A673 (cell line): ENCODE results near the gene ADGRF1. TPM values are rescaled to one million over a fixed set of nuclear protein-coding genes. Genes with fewer than 3 reads are reported as not detected.
"Not testable (repeated sequence)": the region's sequence is repeated elsewhere in the genome, so short reads cannot be mapped to it uniquely, and the experiment has no call there.

Experiments used
- BruUV-seq: library from RNA; stranded (reverse); fragments of 400-500 nt; replicated peaks from 2 replicates; lab custom pipeline; 2021; lab: Mats Ljungman, UMichigan
- CTCF ChIA-PET: fragments of 300-600 bp; sonication (Branson Sonifier 250); formaldehyde crosslinking; loops from one replicate; lab custom pipeline; 2022; ENCODE audit warnings: antibody characterized with exemption; lab: Charles Lee
- POLR2A ChIA-PET: fragments of 300-600 bp; sonication (Branson Sonifier 250); formaldehyde crosslinking; loops from one replicate; lab custom pipeline; 2022; ENCODE audit warnings: antibody characterized with exemption; ENCODE audit not compliant: low non-redundant PET; lab: Charles Lee
- DNase-seq: peaks from one replicate; pipeline ENCODE4 v3.0.0-alpha.2; 2015; ENCODE audit warnings: low spot score
- H3K27ac ChIP-seq: fragments of 200-600 bp; sonication (generic); 2 replicates; pipeline ENCODE4 v1.5.1; 2016; ENCODE audit warnings: mixed run types, low read depth, mild to moderate bottlenecking, mixed read lengths, antibody characterized with exemption, low read length; ENCODE audit not compliant: poor library complexity, severe bottlenecking
- H3K27me3 ChIP-seq: fragments of 200-600 bp; sonication (generic); replicated peaks from 2 replicates; pipeline ENCODE4 v1.6.1; 2017; ENCODE audit warnings: mixed run types, low read depth, mild to moderate bottlenecking, mixed read lengths, antibody characterized with exemption, low read length; ENCODE audit not compliant: insufficient read depth, poor library complexity
- H3K36me3 ChIP-seq: fragments of 200-600 bp; sonication (generic); 2 replicates; pipeline ENCODE4 v1.6.1; 2016; ENCODE audit warnings: mixed run types, mild to moderate bottlenecking, mixed read lengths, antibody characterized with exemption, low read length; ENCODE audit not compliant: insufficient read depth, poor library complexity, severe bottlenecking
- H3K4me1 ChIP-seq: fragments of 200-600 bp; sonication (generic); 2 replicates; pipeline ENCODE4 v1.6.1; 2017; ENCODE audit warnings: mixed run types, mild to moderate bottlenecking, mixed read lengths, antibody characterized with exemption, low read length; ENCODE audit not compliant: insufficient read depth, poor library complexity, severe bottlenecking
- H3K4me3 ChIP-seq: fragments of 200-600 bp; sonication (generic); 2 replicates; pipeline ENCODE4 v1.5.1; 2016; ENCODE audit warnings: low read depth, mixed run types, mild to moderate bottlenecking, mixed read lengths, low read length; ENCODE audit not compliant: poor library complexity, severe bottlenecking
- H3K9me3 ChIP-seq: fragments of 200-600 bp; sonication (generic); 2 replicates; pipeline ENCODE4 v1.6.1; 2016; ENCODE audit warnings: mixed run types, low read depth, mild to moderate bottlenecking, mixed read lengths, antibody characterized with exemption, low read length; ENCODE audit not compliant: poor library complexity, severe bottlenecking
- EZH2 ChIP-seq: fragments of 200-600 bp; sonication (generic); IDR thresholded peaks from 2 replicates; pipeline ENCODE4 v1.6.1; 2017; ENCODE audit warnings: borderline replicate concordance, low read depth, mild to moderate bottlenecking, mixed read lengths, antibody characterized with exemption, low read length; ENCODE audit not compliant: poor library complexity, severe bottlenecking
- intact Hi-C: fragments of 100-400 bp; cut with micrococcal nuclease; formaldehyde crosslinking; loops from one replicate; pipeline ENCODE4 v1.10.0; 2022; ENCODE audit not compliant: unreplicated experiment
- total RNA-seq: library from RNA; stranded (reverse); gene quantifications from 2 replicates; pipeline ENCODE4 v1.2.3, GENCODE V29; 2021
- TF ChIP-seq, protein P1 (sequence below): fragments of 300-800, 200-600 bp; sonication (generic); conservative IDR thresholded peaks from 2 replicates; pipeline ENCODE4 v1.5.1; 2017; ENCODE audit warnings: low read depth, mild to moderate bottlenecking, antibody characterized with exemption, low read length, moderate library complexity, mixed read lengths

The ADGRF1 gene
- total RNA-seq, 1 experiment from 2014 or later: not detected

DNA sequence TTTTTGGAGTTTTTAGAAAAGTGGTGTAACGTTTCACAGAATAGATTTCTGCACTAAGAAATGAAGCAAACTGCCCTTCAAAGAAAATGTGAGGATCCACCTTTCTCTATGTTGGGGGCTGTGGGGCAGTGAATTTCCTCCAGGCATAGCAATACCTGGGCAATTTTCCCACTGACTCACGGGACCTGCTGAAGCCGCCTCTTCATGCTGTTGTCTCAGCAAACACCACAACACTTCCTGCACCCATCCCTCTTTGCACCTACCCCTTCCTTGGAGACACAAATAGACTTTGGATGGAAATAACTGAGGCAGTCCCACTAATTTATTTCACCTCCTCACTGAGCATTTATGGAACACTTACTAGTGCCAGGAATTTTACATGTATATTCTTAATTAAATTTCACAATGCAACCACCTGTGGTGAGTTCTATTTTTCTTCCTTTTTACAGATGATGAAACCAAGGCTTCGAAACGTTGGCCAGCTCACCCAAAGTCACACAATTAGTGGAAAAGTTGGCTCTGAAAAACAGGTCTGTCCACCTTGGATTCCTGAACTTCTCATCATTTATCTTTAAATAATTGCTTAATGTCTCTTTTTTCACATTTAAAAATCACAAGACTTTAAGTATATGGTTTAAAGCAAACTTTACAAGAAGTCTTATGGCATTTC, 17.2 kb upstream of the ADGRF1 start:
- H3K4me1 ChIP-seq: no peaks in the 10 kb centered on the region
- no TSS peak for BruUV-seq
- CTCF ChIA-PET: no interaction called here
- H3K36me3 ChIP-seq: no peaks in the 10 kb centered on the region
- no peaks in the 10 kb centered on the region for H3K9me3 ChIP-seq
- intact Hi-C loops: no loop called here
- H3K27ac ChIP-seq: no peak overlapping the region
- TF ChIP-seq, protein P1, sequence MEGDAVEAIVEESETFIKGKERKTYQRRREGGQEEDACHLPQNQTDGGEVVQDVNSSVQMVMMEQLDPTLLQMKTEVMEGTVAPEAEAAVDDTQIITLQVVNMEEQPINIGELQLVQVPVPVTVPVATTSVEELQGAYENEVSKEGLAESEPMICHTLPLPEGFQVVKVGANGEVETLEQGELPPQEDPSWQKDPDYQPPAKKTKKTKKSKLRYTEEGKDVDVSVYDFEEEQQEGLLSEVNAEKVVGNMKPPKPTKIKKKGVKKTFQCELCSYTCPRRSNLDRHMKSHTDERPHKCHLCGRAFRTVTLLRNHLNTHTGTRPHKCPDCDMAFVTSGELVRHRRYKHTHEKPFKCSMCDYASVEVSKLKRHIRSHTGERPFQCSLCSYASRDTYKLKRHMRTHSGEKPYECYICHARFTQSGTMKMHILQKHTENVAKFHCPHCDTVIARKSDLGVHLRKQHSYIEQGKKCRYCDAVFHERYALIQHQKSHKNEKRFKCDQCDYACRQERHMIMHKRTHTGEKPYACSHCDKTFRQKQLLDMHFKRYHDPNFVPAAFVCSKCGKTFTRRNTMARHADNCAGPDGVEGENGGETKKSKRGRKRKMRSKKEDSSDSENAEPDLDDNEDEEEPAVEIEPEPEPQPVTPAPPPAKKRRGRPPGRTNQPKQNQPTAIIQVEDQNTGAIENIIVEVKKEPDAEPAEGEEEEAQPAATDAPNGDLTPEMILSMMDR: no peak
- no peak for TF ChIP-seq EZH2
- DNase-seq: no peak
- POLR2A ChIA-PET: no interaction called here
- no peak overlapping the region for H3K4me3 ChIP-seq
- no peaks in the 10 kb centered on the region for H3K27me3 ChIP-seq

DNA sequence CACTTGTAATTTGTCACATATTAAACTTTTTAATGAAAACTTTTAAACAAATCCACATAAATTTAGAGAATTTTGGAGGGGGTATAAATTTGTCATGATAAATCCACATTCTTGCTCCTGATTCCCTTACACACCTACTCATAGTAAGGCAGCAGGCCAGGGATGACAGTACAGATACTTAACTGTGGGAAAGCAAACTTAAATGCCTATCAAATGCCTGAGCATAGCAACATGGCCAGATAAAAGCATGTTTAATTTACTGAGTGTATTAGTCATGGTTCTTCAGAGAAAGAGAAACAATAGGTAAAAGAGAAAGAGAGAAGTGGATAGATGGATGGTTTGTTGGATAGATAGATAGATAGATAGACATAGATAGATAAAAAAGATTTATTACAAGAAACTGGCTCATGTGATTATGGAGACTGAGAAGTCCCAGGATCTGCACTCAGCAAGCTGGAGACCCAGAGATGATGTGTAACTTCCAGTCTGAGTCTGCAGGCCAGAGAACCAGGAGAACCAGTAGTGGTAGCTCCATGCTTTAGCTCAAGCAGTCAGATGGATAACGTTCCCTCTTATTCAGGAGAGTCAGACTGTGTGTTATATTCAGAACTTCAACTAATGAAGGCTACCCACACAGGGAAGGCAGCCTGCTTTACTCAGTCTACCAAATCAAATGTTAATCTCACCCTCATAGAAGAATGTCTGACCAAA, 15.9 kb upstream of the ADGRF1 start:
- CTCF ChIA-PET: no interaction called here
- intact Hi-C loops: no loop called here
- H3K4me3 ChIP-seq: no peak overlapping the region
- no peak for DNase-seq
- H3K4me1 ChIP-seq: no peaks in the 10 kb centered on the region
- no TSS peak for BruUV-seq
- H3K9me3 ChIP-seq: no peaks in the 10 kb centered on the region
- no peak overlapping the region for H3K27ac ChIP-seq
- TF ChIP-seq, protein P1: no peak
- TF ChIP-seq EZH2: no peak
- H3K27me3 ChIP-seq: no peaks in the 10 kb centered on the region
- POLR2A ChIA-PET: no interaction called here
- H3K36me3 ChIP-seq: no peaks in the 10 kb centered on the region

- TF ChIP-seq EZH2: no peak
- TF ChIP-seq, protein P1: no peak
- CTCF ChIA-PET: no interaction called here
- no TSS peak for BruUV-seq
Observed at GRCh38 chr6:47056832-47057231, 14.7 kb upstream of the ADGRF1 start.

GRCh38 chr6:47054302-47054701, 12.2 kb upstream of the ADGRF1 start:
- CTCF ChIA-PET, intact Hi-C loops, H3K27me3 ChIP-seq, H3K36me3 ChIP-seq, H3K4me1 ChIP-seq, POLR2A ChIA-PET, BruUV-seq, H3K4me3 ChIP-seq, H3K27ac ChIP-seq, DNase-seq, H3K9me3 ChIP-seq: not testable (repeated sequence)

More at GRCh38 chr6:47056832-47057231, 14.7 kb upstream of the ADGRF1 start:
- no peak for DNase-seq
- intact Hi-C loops: no loop called here
- Histone ChIP-seq H3K9me3 (no peaks in the 10 kb centered on the region), H3K36me3 (no peaks in the 10 kb centered on the region), H3K27ac (no peak overlapping the region), H3K27me3 (no peaks in the 10 kb centered on the region), H3K4me3 (no peak overlapping the region), H3K4me1 (no peaks in the 10 kb centered on the region)
- POLR2A ChIA-PET: no interaction called here
